HL-60 (cell line): Measurements from ENCODE around the gene MARCO.

Experiments
- DNase-seq, 2 experiments: peaks; one replicate each; pipeline ENCODE4 v3.0.0-alpha.2; 2010 to 2020; ENCODE audit warnings: low read depth in 1 of 2, low spot score in 1 of 2
- H3K27ac ChIP-seq: fragments of 250-450 bp; sonication (Bioruptor Pico); replicated peaks from 2 replicates; pipeline ENCODE4 v1.5.1; 2020; ENCODE audit warnings: mild to moderate bottlenecking, moderate library complexity
- H3K27me3 ChIP-seq: fragments of 250-450 bp; sonication (Bioruptor Pico); 2 replicates; pipeline ENCODE4 v1.5.1; 2021; ENCODE audit warnings: mild to moderate bottlenecking, moderate library complexity; ENCODE audit not compliant: insufficient read depth, poor library complexity, severe bottlenecking
- H3K4me3 ChIP-seq: replicated peaks from 2 replicates; pipeline ENCODE4 v1.5.1; 2011; ENCODE audit warnings: mild to moderate bottlenecking, control low read depth, low read length; ENCODE audit not compliant: insufficient read depth
- GABPA ChIP-seq: IDR thresholded peaks from 2 replicates; pipeline ENCODE4 v1.6.1; 2012; ENCODE audit warnings: low read depth
- POLR2AphosphoS5 ChIP-seq: IDR thresholded peaks from 2 replicates; pipeline ENCODE4 v1.6.1; 2012; ENCODE audit warnings: low read depth
- SPI1 ChIP-seq: IDR thresholded peaks from 2 replicates; pipeline ENCODE4 v1.6.1; 2012; ENCODE audit warnings: low read depth, mild to moderate bottlenecking, borderline replicate concordance
- TF ChIP-seq, protein P1 (sequence below): IDR thresholded peaks from 2 replicates; pipeline ENCODE4 v1.6.1; 2012; ENCODE audit warnings: low read depth; ENCODE audit not compliant: insufficient replicate concordance
- TF ChIP-seq, protein P2 (sequence below): IDR thresholded peaks from one replicate; pipeline ENCODE4 v1.5.1; 2011; ENCODE audit warnings: low read length, control low read depth, inconsistent platforms; ENCODE audit not compliant: insufficient read depth

The MARCO gene

DNA sequence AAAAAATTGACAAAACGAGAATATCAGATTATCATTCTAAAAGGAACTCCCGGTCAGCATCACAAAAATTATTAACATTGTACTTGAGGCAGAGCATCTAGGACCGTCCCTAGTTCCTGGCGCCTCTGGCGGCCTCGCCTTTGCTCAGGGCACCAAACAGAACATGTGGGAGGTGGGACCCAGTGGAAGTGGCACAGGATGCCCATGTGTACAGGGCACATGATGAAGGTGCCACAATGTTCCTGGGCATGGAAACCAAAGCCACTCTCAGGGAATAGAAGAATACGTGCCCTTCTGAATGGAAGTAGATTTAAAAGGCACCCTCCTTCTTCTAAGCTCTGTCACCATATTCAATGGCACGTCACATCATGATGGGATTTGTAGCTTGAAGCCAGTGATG, 30.1 kb upstream of the MARCO start:
- TF ChIP-seq, protein P1, sequence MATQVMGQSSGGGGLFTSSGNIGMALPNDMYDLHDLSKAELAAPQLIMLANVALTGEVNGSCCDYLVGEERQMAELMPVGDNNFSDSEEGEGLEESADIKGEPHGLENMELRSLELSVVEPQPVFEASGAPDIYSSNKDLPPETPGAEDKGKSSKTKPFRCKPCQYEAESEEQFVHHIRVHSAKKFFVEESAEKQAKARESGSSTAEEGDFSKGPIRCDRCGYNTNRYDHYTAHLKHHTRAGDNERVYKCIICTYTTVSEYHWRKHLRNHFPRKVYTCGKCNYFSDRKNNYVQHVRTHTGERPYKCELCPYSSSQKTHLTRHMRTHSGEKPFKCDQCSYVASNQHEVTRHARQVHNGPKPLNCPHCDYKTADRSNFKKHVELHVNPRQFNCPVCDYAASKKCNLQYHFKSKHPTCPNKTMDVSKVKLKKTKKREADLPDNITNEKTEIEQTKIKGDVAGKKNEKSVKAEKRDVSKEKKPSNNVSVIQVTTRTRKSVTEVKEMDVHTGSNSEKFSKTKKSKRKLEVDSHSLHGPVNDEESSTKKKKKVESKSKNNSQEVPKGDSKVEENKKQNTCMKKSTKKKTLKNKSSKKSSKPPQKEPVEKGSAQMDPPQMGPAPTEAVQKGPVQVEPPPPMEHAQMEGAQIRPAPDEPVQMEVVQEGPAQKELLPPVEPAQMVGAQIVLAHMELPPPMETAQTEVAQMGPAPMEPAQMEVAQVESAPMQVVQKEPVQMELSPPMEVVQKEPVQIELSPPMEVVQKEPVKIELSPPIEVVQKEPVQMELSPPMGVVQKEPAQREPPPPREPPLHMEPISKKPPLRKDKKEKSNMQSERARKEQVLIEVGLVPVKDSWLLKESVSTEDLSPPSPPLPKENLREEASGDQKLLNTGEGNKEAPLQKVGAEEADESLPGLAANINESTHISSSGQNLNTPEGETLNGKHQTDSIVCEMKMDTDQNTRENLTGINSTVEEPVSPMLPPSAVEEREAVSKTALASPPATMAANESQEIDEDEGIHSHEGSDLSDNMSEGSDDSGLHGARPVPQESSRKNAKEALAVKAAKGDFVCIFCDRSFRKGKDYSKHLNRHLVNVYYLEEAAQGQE = no peak
- TF ChIP-seq SPI1 = no peak
- no peak for TF ChIP-seq GABPA
- no peak for TF ChIP-seq POLR2AphosphoS5
- TF ChIP-seq, protein P2, sequence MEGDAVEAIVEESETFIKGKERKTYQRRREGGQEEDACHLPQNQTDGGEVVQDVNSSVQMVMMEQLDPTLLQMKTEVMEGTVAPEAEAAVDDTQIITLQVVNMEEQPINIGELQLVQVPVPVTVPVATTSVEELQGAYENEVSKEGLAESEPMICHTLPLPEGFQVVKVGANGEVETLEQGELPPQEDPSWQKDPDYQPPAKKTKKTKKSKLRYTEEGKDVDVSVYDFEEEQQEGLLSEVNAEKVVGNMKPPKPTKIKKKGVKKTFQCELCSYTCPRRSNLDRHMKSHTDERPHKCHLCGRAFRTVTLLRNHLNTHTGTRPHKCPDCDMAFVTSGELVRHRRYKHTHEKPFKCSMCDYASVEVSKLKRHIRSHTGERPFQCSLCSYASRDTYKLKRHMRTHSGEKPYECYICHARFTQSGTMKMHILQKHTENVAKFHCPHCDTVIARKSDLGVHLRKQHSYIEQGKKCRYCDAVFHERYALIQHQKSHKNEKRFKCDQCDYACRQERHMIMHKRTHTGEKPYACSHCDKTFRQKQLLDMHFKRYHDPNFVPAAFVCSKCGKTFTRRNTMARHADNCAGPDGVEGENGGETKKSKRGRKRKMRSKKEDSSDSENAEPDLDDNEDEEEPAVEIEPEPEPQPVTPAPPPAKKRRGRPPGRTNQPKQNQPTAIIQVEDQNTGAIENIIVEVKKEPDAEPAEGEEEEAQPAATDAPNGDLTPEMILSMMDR = no peak
- no peaks in the 10 kb centered on the region for H3K27me3 ChIP-seq
- no peak for DNase-seq
- H3K4me3 ChIP-seq = no peak overlapping the region
- H3K27ac ChIP-seq = no peak overlapping the region

DNA sequence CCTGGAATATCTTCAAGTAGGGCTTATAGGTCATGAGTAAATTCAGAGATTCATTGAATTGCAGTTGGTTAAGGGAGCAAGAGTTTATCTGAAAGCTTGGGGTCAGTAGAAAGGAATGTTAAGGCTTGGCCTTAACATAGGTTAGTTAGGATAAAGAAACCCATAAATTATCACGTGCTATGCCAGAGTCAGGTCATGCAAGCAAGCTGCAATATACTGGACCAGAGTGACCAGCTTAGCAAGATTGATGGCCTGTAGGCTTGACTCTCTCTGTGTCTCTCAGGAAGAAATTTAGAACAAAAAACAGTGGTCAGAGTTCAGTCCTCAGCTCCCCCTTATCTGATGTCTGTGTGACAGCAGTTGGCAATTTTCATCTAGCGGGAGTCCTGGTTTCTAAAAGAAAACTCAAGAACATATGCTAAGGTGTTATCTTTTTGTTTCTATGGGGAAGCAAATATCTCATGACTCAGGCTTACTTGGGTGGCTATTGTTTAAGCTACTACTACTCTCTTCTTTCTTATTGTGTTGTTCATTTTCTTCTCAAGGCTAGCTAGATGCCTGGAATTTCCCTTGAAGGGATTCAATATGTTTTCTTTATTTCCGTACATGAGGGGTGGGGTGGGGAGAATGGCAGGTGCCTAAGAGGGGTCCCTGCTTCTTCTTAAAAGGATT, 28.7 kb upstream of the MARCO start:
- no peak overlapping the region for H3K27ac ChIP-seq
- no peaks in the 10 kb centered on the region for H3K27me3 ChIP-seq
- no peak for DNase-seq
- no peak overlapping the region for H3K4me3 ChIP-seq
- no peak for TF ChIP-seq SPI1
- no peak for TF ChIP-seq GABPA
- TF ChIP-seq, protein P2 = no peak
- no peak for TF ChIP-seq POLR2AphosphoS5
- TF ChIP-seq, protein P1 = no peak

DNA sequence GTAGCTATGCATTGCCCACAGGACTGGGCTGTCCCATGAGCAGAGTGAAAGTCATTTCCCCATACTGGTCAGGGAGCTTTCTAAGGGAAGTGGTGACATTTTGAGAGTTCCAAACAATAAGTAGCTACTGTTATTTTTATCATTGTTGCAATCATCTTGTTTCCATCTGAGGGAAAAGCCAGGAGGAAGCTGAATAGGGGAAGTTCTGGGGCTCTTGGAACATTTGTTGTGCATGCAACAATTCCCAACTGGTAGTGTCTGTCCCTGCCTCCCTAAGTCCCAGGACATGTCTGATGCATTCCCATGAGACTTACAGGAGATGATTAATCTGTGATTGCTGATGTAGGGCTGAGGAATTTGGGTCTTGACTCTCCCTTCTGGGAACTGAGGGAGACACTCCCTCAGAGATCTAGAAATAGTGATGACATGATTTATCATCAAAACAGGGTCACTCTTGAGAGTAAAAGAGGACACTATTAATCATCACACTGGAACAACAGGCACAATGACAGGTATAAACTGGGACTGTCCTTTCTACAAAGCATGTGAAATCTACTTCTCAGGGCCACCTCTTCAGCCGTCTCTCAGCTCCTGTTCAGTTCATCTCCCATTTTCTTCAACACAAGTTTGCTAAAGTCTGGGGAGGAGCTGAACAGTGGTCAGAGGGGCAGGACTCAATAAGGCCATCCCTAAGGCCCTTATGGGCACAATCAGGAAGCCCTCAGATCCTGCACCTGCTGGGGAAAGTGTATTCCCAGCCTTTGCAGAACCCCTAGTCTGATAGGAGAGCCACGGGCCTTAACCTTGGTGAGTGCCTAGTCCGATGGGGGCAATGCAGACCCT, 28.0 kb upstream of the MARCO start:
- DNase-seq = no peak
- no peak overlapping the region for H3K4me3 ChIP-seq
- TF ChIP-seq POLR2AphosphoS5 (no peak), GABPA (no peak), SPI1 (no peak)
- TF ChIP-seq, protein P1 = no peak
- TF ChIP-seq, protein P2 = no peak
- no peaks in the 10 kb centered on the region for H3K27me3 ChIP-seq
- no peak overlapping the region for H3K27ac ChIP-seq
